Measurements from ENCODE around the gene GATA2. TPM values are rescaled to one million over a fixed set of nuclear protein-coding genes. Genes with fewer than 3 reads are reported as not detected.

GATA2 gene
- total and polyA plus RNA-seq, 9 donors, result 4.0 to 16.1 (median 6.1) TPM

- Histone ChIP-seq H3K27ac (no peak overlapping the region), H3K4me3 (peak overlapping the region; percentile 58), H3K4me1 (ENCODE audit: insufficient read depth) (peaks cover 19% of the 10 kb centered on the region), H3K27me3 (peaks cover 6% of the 10 kb centered on the region), H3K36me3 (no peaks in the 10 kb centered on the region), H3K9me3 (no peaks in the 10 kb centered on the region)
- WGBS, 3 donors, result 24 to 58% (median 39%) methylated on average over 14 of the region's 14 CpGs
- no peak for TF ChIP-seq EP300 (IDR thresholded peaks at IDR 0.05)
- no peak for TF ChIP-seq POLR2A (IDR thresholded peaks at IDR 0.05)
- no peak for TF ChIP-seq CTCF (IDR thresholded peaks at IDR 0.05)
- DNase-seq, result no peak
- intact Hi-C loops (cut with DNase I), result loop anchor here in 1 of 4 donors (5.0 kb wide), 1 partner anchor 59 kb away; no protein-coding TSS in a partner anchor
Measured at GRCh38 chr3:128486205-128486628, 6.8 kb downstream of the GATA2 start.

DNA sequence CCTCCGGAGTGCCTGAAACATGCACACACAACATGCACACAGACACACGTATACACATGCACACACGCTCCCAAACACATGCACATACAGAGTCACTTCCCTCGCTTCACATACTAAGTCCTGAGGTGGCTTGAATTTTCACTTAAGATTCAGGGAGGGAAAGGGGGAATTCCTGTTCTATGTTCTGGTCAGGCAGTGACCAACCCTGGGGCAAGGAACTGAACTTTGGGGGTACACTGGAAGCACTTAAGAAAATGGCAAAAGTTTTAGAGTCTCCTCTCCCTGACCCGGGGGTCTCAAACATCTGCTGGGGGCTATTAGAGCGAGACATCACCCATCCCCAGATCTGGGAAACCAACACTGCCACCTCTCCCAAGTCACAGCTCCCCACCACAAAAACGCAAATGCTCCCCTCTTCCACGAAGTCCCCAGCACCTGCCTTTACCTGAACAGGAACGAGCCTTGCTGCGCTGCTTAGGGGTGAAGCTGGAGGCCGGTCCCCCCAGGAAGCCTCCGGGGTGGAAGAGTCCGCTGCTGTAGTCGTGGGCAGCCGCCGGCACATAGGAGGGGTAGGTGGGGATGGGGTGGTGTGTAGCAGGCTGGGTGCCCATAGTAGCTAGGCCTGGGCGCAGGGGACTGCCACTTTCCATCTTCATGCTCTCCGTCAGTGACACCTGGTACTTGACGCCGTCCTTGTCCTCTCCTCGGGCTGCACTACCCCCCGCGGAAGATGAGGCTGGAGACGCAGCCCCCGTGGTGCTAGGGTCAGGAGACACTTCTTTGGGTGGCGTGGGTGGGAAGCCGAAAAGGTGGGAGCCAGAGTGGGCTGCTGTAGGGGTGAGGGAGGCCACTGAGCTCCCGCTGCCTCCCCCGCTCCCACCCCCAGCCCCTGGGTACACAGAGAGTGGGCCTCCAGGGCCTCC is 7.5 kb downstream of the GATA2 start:
- no peaks in the 10 kb centered on the region for H3K9me3 ChIP-seq
- 40 to 65% (median 49%) methylated on average over 29 of the region's 29 CpGs for WGBS, 3 donors
- TF ChIP-seq EP300 (IDR thresholded peaks at IDR 0.05), result no peak
- no peak for TF ChIP-seq POLR2A (IDR thresholded peaks at IDR 0.05)
- TF ChIP-seq CTCF (IDR thresholded peaks at IDR 0.05), result no peak
- DNase-seq, result no peak
- no peaks in the 10 kb centered on the region for H3K36me3 ChIP-seq
- intact Hi-C loops (cut with DNase I), result loop anchor here in 1 of 4 donors (5.0 kb wide), 1 partner anchor 58 kb away; no protein-coding TSS in a partner anchor
- peaks cover 19% of the 10 kb centered on the region for H3K4me1 ChIP-seq (ENCODE audit: insufficient read depth)
- no peak overlapping the region for H3K27ac ChIP-seq
- peaks cover 3% of the 10 kb centered on the region for H3K27me3 ChIP-seq
- peak overlapping the region; percentile 58 for H3K4me3 ChIP-seq

GRCh38 chr3:128484404-128485281 is 8.4 kb downstream of the GATA2 start:
- H3K36me3 ChIP-seq, result no peaks in the 10 kb centered on the region
- H3K27me3 ChIP-seq, result no peaks in the 10 kb centered on the region
- 35 to 45% (median 38%) methylated on average over 16 of the region's 16 CpGs for WGBS, 3 donors
- no peak overlapping the region for H3K27ac ChIP-seq
- H3K4me1 ChIP-seq (ENCODE audit: insufficient read depth), result peaks cover 15% of the 10 kb centered on the region
- H3K9me3 ChIP-seq, result no peaks in the 10 kb centered on the region
- TF ChIP-seq POLR2A (IDR thresholded peaks at IDR 0.05) (no peak), CTCF (IDR thresholded peaks at IDR 0.05) (no peak), EP300 (IDR thresholded peaks at IDR 0.05) (no peak)
- peak overlapping the region; percentile 58 for H3K4me3 ChIP-seq
- intact Hi-C loops (cut with DNase I), result loop anchor here in 1 of 4 donors (5.0 kb wide), 1 partner anchor 57 kb away; no protein-coding TSS in a partner anchor
- DNase-seq, result no peak
